Mucosa of stomach (tissue), 1 donor: ENCODE data around the gene TPSD1.
"Not testable (repeated sequence)": the region's sequence is repeated elsewhere in the genome, so short reads cannot be mapped to it uniquely, and the experiment has no call there.

Source experiments
- H3K27me3 ChIP-seq: one replicate; pipeline ENCODE4 v1.7.0; 2013; ENCODE audit warnings: mild to moderate bottlenecking, low read length; ENCODE audit not compliant: control insufficient read depth, insufficient read depth
- H3K36me3 ChIP-seq: one replicate; pipeline ENCODE4 v1.7.0; 2013; ENCODE audit warnings: low read length; ENCODE audit not compliant: control insufficient read depth, insufficient read depth
- H3K4me1 ChIP-seq: one replicate; pipeline ENCODE4 v1.7.0; 2013; ENCODE audit warnings: mild to moderate bottlenecking, low read length; ENCODE audit not compliant: control insufficient read depth, insufficient read depth
- H3K4me3 ChIP-seq: one replicate; pipeline ENCODE4 v1.7.0; 2013; ENCODE audit warnings: low read length
- H3K9ac ChIP-seq: one replicate; pipeline ENCODE4 v1.7.0; 2013; ENCODE audit warnings: mild to moderate bottlenecking, low read length, moderate library complexity
- H3K9me3 ChIP-seq: one replicate; pipeline ENCODE4 v1.7.0; 2013; ENCODE audit warnings: mild to moderate bottlenecking, low read length, moderate library complexity; ENCODE audit not compliant: control insufficient read depth
- donor health status: Pancreatic carcinoma.

The TPSD1 gene

DNA sequence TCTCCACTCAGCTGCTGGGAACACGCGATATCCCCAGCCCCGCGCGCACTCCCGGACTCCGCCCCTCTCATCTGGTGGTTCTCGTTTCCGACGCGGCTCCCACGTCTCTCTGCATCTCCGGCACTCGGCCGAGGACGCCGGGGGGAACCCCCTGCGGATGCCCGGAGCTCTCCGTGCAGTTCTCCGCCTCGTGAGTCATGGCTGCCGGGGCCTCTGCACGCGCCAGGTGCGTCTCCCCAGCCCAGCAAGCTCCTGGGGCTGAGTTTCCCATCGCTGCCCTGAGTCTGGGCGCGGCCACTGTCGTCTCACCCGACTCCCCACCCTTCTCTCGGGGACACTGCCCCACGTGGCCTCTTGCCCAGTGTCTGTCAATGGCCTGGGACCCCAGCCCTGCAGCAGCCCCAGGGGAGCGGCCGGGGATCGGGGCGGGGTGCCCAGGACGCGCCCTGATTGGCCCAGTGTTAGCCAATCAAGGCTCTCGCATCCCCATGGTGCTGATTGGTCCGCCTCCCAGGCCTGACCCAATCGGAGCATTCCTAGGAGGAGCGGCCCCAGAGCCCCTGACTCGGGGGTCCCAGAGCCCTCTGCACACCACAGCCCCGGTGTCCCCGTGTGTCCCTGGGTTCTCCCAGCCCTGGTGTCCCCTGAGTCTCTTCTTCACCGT, 2.0 kb upstream of the TPSD1 start:
- H3K27me3 ChIP-seq, H3K9ac ChIP-seq, H3K9me3 ChIP-seq, H3K4me1 ChIP-seq, H3K36me3 ChIP-seq, H3K4me3 ChIP-seq: not testable (repeated sequence)

DNA sequence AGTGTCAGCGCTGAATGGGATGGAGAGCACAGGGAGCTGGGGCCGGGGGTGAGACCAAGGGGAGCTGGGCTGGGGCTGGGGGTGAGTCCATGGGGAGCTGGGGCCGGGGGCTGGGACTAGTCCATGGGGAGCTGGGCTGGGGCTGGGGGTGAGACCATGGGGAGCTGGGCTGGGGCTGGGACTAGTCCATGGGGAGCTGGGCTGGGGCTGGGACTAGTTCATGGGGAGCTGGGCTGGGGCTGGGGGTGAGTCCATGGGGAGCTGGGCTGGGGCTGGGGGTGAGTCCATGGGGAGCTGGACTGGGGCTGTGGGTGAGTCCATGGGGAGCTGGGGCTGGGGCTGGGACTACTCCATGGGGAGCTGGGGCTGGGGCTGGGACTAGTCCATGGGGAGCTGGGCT, 1.0 kb upstream of the TPSD1 start:
- not testable (repeated sequence) for H3K9ac ChIP-seq, H3K4me1 ChIP-seq, H3K4me3 ChIP-seq, H3K36me3 ChIP-seq, H3K9me3 ChIP-seq
- H3K27me3 ChIP-seq, result peaks cover 17% of the 10 kb centered on the region

DNA sequence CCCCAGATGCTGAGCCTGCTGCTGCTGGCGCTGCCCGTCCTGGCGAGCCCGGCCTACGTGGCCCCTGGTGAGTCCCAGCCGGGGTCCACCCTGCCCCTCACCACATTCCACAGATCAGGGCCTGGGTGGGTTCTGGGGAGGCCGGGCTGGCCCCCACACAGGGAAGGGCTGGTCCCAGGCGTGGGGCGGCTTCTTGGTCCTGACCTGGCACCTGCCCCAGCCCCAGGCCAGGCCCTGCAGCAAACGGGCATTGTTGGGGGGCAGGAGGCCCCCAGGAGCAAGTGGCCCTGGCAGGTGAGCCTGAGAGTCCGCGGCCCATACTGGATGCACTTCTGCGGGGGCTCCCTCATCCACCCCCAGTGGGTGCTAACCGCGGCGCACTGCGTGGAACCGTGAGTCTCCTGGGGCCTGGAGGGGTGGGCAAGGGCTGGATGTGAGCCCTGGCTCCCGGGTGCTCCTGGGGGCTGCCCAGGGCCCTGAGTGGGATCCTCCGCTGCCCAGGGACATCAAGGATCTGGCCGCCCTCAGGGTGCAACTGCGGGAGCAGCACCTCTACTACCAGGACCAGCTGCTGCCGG, 516 bp downstream of the TPSD1 start:
- not testable (repeated sequence) for H3K9me3 ChIP-seq, H3K36me3 ChIP-seq, H3K4me3 ChIP-seq, H3K4me1 ChIP-seq, H3K9ac ChIP-seq
- peaks cover 33% of the 10 kb centered on the region for H3K27me3 ChIP-seq

DNA sequence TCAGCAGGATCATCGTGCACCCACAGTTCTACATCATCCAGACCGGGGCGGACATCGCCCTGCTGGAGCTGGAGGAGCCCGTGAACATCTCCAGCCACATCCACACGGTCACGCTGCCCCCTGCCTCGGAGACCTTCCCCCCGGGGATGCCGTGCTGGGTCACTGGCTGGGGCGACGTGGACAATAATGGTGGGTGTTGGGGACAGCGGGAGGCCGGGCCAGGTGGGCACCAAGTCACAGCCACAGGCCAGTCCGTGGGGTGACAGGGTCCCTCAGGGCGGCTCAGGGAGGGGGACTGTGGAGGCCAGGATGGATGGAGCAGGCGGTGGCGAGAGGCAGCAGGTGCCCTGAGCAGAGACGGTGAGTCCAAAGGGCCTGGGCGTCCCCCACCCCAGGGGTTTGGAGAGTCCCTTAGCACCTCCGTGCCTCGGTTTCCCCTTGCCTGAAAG, 1.0 kb downstream of the TPSD1 start:
- H3K27me3 ChIP-seq, result peaks cover 38% of the 10 kb centered on the region
- no peaks in the 10 kb centered on the region for H3K36me3 ChIP-seq
- H3K4me1 ChIP-seq, result peaks cover 7% of the 10 kb centered on the region
- H3K9me3 ChIP-seq, result no peaks in the 10 kb centered on the region
- no peak overlapping the region for H3K4me3 ChIP-seq
- no peak overlapping the region for H3K9ac ChIP-seq

DNA sequence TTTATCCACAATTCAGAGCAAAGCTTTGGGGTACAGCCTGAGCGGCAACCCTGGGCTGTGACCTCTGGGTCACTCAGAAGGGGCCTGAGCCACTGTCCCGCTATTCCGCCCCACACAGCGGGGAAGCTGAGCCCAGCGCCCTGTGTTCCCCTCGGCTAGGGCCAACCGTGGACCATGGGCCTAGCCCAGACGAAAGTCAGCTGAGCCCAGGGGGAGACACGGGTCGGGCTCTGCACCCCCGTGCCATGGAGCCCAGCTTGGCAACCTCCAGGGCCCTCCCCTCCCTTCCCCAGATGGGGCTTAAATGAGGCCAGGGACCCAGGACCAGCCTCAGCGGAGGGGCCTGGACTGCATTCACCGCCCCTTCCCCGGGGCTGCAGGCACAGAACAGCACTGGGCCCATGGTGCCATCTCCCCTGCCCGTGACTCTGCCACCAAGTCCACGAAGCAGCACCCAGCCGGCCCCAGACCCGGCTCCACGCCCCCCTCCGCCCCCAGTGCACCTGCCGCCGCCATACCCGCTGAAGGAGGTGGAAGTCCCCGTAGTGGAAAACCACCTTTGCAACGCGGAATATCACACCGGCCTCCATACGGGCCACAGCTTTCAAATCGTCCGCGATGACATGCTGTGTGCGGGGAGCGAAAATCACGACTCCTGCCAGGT, 1.8 kb downstream of the TPSD1 start:
- no peak overlapping the region for H3K9ac ChIP-seq
- peaks cover 7% of the 10 kb centered on the region for H3K4me1 ChIP-seq
- H3K36me3 ChIP-seq, result no peaks in the 10 kb centered on the region
- H3K4me3 ChIP-seq, result no peak overlapping the region
- H3K27me3 ChIP-seq, result peaks cover 46% of the 10 kb centered on the region
- H3K9me3 ChIP-seq, result no peaks in the 10 kb centered on the region

DNA sequence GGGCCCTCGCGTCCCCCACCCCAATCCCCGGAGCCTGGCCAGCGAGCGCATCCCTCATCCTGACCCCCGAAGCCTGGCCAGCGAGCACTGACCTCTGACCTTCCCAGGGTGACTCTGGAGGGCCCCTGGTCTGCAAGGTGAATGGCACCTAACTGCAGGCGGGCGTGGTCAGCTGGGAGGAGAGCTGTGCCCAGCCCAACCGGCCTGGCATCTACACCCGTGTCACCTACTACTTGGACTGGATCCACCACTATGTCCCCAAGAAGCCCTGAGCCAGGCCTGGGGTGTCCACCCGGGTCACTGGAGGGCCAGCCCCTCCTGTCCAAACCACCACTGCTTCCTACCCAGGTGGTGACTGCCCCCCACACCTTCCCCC, 2.3 kb downstream of the TPSD1 start:
- peaks cover 51% of the 10 kb centered on the region for H3K27me3 ChIP-seq
- no peak overlapping the region for H3K9ac ChIP-seq
- no peaks in the 10 kb centered on the region for H3K9me3 ChIP-seq
- H3K4me1 ChIP-seq, result peaks cover 7% of the 10 kb centered on the region
- no peaks in the 10 kb centered on the region for H3K36me3 ChIP-seq
- H3K4me3 ChIP-seq, result no peak overlapping the region

DNA sequence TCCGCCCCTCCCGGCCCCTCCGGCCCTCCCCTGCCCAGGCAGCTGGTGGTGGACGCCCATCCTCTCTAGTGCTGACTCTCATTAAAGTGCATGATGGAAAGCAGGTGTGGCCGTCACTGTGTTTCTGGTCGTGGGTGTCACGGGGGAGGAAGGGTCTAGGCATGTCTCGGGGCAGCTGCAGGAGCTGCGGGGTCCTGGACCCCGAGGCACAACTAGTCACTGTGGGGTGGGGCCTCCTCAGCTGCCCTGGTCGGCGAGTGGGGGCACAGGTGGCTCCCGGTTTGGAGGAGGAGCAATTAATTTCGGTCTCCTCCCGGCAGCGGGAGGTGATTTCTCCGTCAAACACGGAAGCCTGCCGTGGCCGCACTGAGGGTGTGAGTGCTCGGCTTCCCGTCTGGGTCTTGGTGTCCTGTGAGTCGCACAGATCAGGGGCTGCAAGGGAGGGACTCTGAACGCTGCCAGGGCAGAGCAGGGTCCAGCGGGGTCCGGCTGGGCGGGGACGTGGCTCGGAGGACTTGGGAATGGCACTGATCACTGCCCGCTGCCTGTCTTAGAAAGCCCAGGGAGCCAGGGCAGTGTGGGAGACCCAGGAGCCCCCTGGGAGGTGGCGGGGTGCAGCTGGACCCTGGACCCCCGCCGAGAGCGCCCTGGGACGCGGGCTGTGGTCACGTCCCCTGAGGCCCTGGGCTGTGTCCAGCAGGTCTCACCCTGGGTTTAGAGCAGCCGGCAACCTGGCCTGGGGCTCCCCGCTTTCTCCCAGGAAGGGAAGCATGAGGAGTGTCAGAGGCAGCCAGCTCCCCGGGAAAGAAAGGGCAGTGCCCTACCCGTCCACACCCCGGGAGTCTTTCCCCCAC, 3.3 kb downstream of the TPSD1 start:
- Histone ChIP-seq H3K36me3 (no peaks in the 10 kb centered on the region), H3K9me3 (no peaks in the 10 kb centered on the region), H3K4me3 (no peak overlapping the region), H3K4me1 (peaks cover 7% of the 10 kb centered on the region), H3K27me3 (peaks cover 56% of the 10 kb centered on the region), H3K9ac (no peak overlapping the region)

DNA sequence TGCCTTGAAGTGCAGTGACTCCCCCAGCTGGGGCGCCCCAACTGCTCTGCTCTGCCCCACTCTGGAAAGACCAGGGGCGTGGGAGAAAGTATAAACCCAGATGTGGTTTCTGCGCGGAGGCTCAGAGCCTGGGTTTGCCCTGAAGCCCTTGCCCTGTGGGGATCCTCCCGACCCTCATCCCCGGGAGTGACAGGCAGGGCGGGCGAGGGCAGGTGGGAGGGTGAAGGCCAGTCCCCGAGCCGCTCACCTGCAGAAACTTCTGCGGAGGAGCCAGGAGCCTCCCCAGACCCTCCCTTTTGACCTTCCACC, 3.8 kb downstream of the TPSD1 start:
- H3K27me3 ChIP-seq, result peaks cover 56% of the 10 kb centered on the region
- peaks cover 7% of the 10 kb centered on the region for H3K4me1 ChIP-seq
- no peaks in the 10 kb centered on the region for H3K9me3 ChIP-seq
- no peak overlapping the region for H3K4me3 ChIP-seq
- H3K9ac ChIP-seq, result no peak overlapping the region
- H3K36me3 ChIP-seq, result no peaks in the 10 kb centered on the region

DNA sequence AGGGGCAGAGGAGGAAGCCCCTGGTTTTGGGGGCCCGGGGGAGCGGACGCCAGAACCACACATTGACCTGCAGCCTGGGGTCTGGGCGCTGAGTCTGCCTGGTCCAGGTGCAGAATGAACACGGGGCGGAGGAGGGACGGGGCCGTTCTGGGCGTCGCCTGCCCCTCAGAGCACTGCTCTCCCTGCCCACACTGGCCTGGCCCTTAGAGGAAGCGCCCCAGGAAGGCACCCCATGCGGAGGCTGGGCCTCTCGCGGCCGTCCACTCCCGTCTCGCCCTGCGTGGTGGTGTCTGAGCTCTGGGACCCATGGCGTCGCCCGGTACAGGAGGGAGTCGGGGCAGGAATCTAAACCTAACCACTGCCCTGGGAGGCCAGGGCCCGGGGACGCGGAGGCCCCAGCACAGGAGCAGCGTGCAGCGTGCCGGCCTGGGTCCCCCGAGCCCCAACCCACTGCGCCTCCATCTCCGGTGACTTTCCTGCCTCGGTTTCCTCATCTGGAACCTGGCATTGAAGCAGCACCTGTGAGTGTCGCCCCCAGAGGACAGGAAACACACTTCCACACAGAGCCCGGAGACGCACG, 4.3 kb downstream of the TPSD1 start:
- peaks cover 56% of the 10 kb centered on the region for H3K27me3 ChIP-seq
- no peaks in the 10 kb centered on the region for H3K36me3 ChIP-seq
- H3K4me3 ChIP-seq, result no peak overlapping the region
- no peak overlapping the region for H3K9ac ChIP-seq
- H3K9me3 ChIP-seq, result no peaks in the 10 kb centered on the region
- peaks cover 7% of the 10 kb centered on the region for H3K4me1 ChIP-seq

DNA sequence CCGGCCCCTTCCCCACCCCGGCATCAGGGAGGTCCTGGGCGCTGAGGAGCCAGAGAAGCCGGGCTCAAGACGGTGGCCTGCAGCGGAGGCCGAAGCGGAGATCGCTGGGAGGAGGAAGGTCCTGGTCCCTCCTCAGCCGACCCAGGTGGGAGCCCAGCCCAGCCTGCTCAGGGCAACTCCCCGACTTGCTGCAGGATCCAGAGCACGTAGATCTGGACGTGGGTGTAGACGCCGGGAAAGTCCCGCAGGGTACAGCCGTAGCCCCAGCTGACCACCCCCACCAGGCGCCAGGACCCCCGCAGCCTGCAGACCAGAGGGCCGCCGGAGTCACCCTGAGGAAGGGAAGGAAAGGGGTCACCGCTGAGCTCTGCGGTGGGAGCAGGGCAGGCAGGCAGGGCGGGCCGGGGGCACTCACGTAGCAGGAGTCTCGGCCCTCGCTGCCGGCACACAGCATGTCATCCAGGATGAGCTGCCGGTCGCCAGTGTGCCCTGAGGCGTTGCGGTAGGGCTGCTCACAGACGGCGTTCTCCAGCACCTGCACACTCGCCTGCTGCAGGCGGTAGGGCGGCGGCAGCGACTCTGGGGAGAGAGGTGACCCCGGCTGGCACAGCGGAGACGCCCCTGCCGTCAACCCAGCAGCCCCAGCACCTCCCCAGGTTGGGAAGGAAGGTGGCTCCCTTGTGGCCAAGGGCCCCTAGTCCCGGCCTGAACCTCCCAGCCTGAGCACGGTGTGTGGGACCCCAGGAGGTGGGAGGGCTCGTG, 5.4 kb downstream of the TPSD1 start:
- H3K4me3 ChIP-seq, result no peak overlapping the region
- H3K9ac ChIP-seq, result no peak overlapping the region
- H3K36me3 ChIP-seq, result no peaks in the 10 kb centered on the region
- H3K9me3 ChIP-seq, result no peaks in the 10 kb centered on the region
- peaks cover 56% of the 10 kb centered on the region for H3K27me3 ChIP-seq
- H3K4me1 ChIP-seq, result peaks cover 7% of the 10 kb centered on the region

DNA sequence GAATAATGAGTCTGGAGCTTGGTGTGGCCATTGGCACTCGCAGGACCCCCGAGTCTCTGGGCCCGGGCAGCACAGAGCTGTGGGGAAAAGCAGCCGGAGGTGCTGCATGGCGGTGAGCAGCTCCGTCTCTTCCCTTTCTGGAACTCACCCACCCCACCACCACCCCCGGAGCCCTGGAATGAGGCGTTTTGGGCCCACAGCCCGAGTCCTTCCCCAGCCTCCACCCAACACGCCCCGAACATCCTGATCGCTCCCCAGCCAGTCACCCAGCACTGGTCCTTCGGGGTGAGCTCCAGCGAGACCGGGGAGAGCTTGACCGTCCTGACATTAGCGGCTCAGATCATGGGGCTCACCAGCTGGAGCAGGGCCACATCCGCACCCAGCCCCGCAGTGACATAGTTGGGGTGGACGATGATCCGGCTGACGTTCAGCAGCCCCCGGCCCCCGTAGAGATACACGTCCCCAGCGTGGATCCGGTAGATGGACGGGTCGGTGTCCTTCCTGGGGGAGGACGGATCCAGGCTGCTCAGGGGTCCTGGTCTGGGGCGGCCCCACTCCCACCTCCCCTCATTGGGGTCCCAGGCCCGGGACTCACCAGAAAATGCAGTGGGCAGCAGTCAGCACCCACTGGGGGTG, 6.5 kb downstream of the TPSD1 start:
- peaks cover 7% of the 10 kb centered on the region for H3K4me1 ChIP-seq
- H3K9me3 ChIP-seq, result no peaks in the 10 kb centered on the region
- H3K36me3 ChIP-seq, result no peaks in the 10 kb centered on the region
- H3K27me3 ChIP-seq, result peaks cover 49% of the 10 kb centered on the region
- H3K9ac ChIP-seq, result no peak overlapping the region
- no peak overlapping the region for H3K4me3 ChIP-seq
